Activated T-cell treated with anti-CD3 and anti-CD28 coated beads, Interleukin-2, amount 50 U/mL, for 4 hours (primary cell): ENCODE data around the gene TAPBP. TPM values are rescaled to one million over a fixed set of nuclear protein-coding genes. Genes with fewer than 3 reads are reported as not detected.

Experiments
- ATAC-seq, 2 donors: fragments of 200-7000 bp; cut with Tn5 transposase; one replicate each; pipeline ENCODE4 v1.10.0; 2021
- DNase-seq: peaks from one replicate; pipeline ENCODE4 v3.0.0-alpha.2; 2020
- H3K27me3 Mint-ChIP-seq: one replicate; pipeline ENCODE4 v1.8.0; 2021; ENCODE audit warnings: low read depth, mixed read lengths
- H3K36me3 Mint-ChIP-seq: one replicate; pipeline ENCODE4 v1.8.0; 2022; ENCODE audit warnings: mixed read lengths; ENCODE audit not compliant: insufficient read depth
- H3K4me1 Mint-ChIP-seq: one replicate; pipeline ENCODE4 v1.8.0; 2021; ENCODE audit warnings: low read depth, mixed read lengths
- H3K4me3 Mint-ChIP-seq: one replicate; pipeline ENCODE4 v1.8.0; 2021; ENCODE audit warnings: mild to moderate bottlenecking, moderate library complexity, mixed read lengths
- H3K9me3 Mint-ChIP-seq: one replicate; pipeline ENCODE4 v1.8.0; 2021; ENCODE audit warnings: mixed read lengths
- total RNA-seq, 3 donors: library from RNA; stranded (reverse); gene quantifications; one replicate each; pipeline ENCODE4 v1.2.1, GENCODE V29; 2021

Gene TAPBP
- total RNA-seq, 3 donors from 2014 or later = 265 to 315 (median 301) TPM

GRCh38 chr6:33314943-33315792 is 1.3 kb upstream of the TAPBP start:
- Mint-ChIP-seq H3K4me1 (peaks cover 68% of the 10 kb centered on the region), H3K36me3 (peaks cover 19% of the 10 kb centered on the region), H3K4me3 (peak overlapping the region; percentile 95), H3K9me3 (no peaks in the 10 kb centered on the region), H3K27me3 (no peaks in the 10 kb centered on the region)
- ATAC-seq (no peak), DNase-seq (no peak)

DNA sequence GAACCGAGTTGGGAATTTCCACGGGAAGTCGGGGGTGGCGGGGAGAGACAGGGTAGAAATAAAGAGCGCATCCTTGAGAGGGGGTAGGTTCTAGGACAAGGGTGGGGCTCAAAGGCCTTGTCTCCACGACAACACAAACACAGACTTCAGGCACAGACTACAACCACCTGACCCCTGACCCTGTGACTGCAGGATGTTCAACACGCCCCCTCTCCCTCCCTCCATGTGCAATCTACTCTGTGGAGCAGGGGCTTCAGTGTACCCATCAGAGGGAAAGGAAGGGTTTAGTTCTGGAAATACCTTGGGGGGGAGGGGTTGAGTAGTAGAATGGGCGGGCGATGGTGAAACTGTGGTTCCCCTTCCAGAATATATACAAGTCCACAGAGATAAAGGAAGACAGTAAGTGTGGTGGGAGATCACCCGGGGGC is 651 bp upstream of the TAPBP start:
- peak; percentile 67 for DNase-seq
- peaks cover 15% of the 10 kb centered on the region for H3K36me3 Mint-ChIP-seq
- H3K4me3 Mint-ChIP-seq = peak overlapping the region; percentile 95
- ATAC-seq = peak; percentile 18 to 23
- no peaks in the 10 kb centered on the region for H3K27me3 Mint-ChIP-seq
- no peaks in the 10 kb centered on the region for H3K9me3 Mint-ChIP-seq
- H3K4me1 Mint-ChIP-seq = peaks cover 62% of the 10 kb centered on the region

GRCh38 chr6:33313105-33313708 is 671 bp downstream of the TAPBP start:
- peak; percentile 10 to 20 for ATAC-seq
- no peaks in the 10 kb centered on the region for H3K27me3 Mint-ChIP-seq
- DNase-seq = peak; percentile 48
- peaks cover 58% of the 10 kb centered on the region for H3K4me1 Mint-ChIP-seq
- H3K4me3 Mint-ChIP-seq = peak overlapping the region; percentile 95
- no peaks in the 10 kb centered on the region for H3K9me3 Mint-ChIP-seq
- H3K36me3 Mint-ChIP-seq = peaks cover 13% of the 10 kb centered on the region

- Mint-ChIP-seq H3K4me1 (peaks cover 58% of the 10 kb centered on the region), H3K27me3 (no peaks in the 10 kb centered on the region), H3K9me3 (no peaks in the 10 kb centered on the region), H3K4me3 (peak overlapping the region; percentile 95), H3K36me3 (peaks cover 13% of the 10 kb centered on the region)
- ATAC-seq = peak; percentile 30 to 32
- peak; percentile 81 for DNase-seq
Measured at GRCh38 chr6:33312361-33313104, 1.3 kb downstream of the TAPBP start.

GRCh38 chr6:33306356-33306755 is 7.5 kb downstream of the TAPBP start:
- Mint-ChIP-seq H3K9me3 (no peaks in the 10 kb centered on the region), H3K36me3 (peaks cover 33% of the 10 kb centered on the region), H3K4me3 (no peak overlapping the region), H3K27me3 (no peaks in the 10 kb centered on the region), H3K4me1 (peaks cover 38% of the 10 kb centered on the region)
- DNase-seq = no peak
- ATAC-seq = no peak

DNA sequence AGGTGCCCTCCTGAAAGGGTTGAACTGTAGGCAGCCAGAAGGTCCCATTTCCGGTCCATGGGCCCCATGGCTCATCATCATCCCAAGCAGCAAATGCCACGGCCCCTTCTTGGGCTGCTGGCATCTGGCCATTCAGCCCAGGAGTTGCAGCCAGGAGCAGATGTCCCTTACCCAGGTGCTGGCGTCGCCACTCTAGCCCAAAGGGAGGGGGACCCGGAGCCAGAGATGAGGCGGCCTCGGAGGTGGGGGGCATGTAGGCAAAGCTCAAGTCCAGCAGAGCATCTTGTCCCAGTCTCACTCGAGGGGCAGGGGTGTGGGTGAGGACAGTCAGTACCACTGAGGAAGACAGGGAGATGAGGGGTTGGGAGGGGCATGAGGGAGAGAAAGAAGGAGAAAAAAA is 8.8 kb downstream of the TAPBP start:
- no peak for ATAC-seq
- Mint-ChIP-seq H3K36me3 (peaks cover 30% of the 10 kb centered on the region), H3K9me3 (no peaks in the 10 kb centered on the region), H3K4me1 (peaks cover 41% of the 10 kb centered on the region), H3K27me3 (no peaks in the 10 kb centered on the region), H3K4me3 (no peak overlapping the region)
- DNase-seq = no peak

DNA sequence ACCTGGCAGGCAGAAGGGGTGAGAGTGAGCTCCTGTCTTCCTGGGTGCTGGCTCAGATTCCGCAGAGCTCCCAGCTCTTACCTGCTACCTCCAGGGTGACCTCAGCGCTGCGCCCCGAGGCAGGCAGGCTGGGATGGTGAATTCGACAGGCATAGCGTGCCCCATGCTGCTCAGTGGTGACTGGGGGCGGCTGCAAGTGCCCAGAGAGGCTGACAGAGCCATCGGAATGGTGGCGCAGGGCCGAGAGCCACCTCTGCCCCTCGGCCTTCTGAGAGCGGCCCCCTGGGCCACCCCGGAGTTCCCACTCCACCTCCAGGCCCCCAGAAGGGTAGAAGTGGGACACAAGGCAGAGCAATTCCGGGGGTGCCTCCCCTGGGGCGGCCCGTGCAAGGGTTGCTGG is 9.7 kb downstream of the TAPBP start:
- H3K9me3 Mint-ChIP-seq = no peaks in the 10 kb centered on the region
- ATAC-seq (no peak), DNase-seq (no peak)
- no peak overlapping the region for H3K4me3 Mint-ChIP-seq
- H3K4me1 Mint-ChIP-seq = peaks cover 49% of the 10 kb centered on the region
- peaks cover 34% of the 10 kb centered on the region for H3K36me3 Mint-ChIP-seq
- no peaks in the 10 kb centered on the region for H3K27me3 Mint-ChIP-seq

GRCh38 chr6:33301877-33302276 is 12.0 kb downstream of the TAPBP start:
- H3K36me3 Mint-ChIP-seq = peaks cover 29% of the 10 kb centered on the region

GRCh38 chr6:33299237-33299944 is 14.5 kb downstream of the TAPBP start:
- no peaks in the 10 kb centered on the region for H3K9me3 Mint-ChIP-seq
- ATAC-seq (peak; percentile 88), DNase-seq (peak; percentile 91)
- peaks cover 20% of the 10 kb centered on the region for H3K36me3 Mint-ChIP-seq
- peaks cover 36% of the 10 kb centered on the region for H3K4me1 Mint-ChIP-seq
- peak overlapping the region; percentile 94 for H3K4me3 Mint-ChIP-seq
- no peaks in the 10 kb centered on the region for H3K27me3 Mint-ChIP-seq

More at GRCh38 chr6:33301877-33302276, 12.0 kb downstream of the TAPBP start:
- H3K9me3 Mint-ChIP-seq = no peaks in the 10 kb centered on the region
- no peak for DNase-seq
- H3K4me3 Mint-ChIP-seq = no peak overlapping the region
- no peak for ATAC-seq
- H3K27me3 Mint-ChIP-seq = no peaks in the 10 kb centered on the region
- H3K4me1 Mint-ChIP-seq = peaks cover 48% of the 10 kb centered on the region

DNA sequence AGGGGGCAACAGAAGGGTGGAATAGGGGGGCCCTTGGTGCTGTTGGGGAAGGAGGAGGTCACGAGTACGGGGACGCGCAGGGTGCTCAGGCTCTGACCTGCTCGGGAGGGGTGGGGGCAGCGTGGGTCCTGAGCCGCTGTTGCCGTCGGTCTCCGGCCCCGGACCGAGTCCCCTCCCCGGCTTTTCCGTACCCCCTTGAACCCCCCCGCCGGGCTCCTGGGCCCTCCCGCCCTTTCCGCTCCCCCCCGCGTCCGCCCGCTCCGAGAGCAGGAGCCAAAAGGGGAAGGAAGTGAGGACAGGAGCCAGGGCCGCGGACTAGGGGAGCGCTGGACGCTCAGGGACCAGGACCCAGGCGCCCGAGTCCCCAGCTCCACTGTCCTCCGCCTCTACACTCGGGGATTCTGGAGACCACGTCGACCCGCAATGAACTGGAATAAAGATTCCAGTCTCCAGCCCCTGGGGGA is 15.1 kb downstream of the TAPBP start, which contains the start of gene RGL2:
Gene RGL2 (minus strand): TSS at position 170 of the 464 bp plus-strand sequence. CDS start 332 bp downstream, outside the sequence.
- peak; percentile 27 to 29 for ATAC-seq
- peaks cover 36% of the 10 kb centered on the region for H3K4me1 Mint-ChIP-seq

DNA sequence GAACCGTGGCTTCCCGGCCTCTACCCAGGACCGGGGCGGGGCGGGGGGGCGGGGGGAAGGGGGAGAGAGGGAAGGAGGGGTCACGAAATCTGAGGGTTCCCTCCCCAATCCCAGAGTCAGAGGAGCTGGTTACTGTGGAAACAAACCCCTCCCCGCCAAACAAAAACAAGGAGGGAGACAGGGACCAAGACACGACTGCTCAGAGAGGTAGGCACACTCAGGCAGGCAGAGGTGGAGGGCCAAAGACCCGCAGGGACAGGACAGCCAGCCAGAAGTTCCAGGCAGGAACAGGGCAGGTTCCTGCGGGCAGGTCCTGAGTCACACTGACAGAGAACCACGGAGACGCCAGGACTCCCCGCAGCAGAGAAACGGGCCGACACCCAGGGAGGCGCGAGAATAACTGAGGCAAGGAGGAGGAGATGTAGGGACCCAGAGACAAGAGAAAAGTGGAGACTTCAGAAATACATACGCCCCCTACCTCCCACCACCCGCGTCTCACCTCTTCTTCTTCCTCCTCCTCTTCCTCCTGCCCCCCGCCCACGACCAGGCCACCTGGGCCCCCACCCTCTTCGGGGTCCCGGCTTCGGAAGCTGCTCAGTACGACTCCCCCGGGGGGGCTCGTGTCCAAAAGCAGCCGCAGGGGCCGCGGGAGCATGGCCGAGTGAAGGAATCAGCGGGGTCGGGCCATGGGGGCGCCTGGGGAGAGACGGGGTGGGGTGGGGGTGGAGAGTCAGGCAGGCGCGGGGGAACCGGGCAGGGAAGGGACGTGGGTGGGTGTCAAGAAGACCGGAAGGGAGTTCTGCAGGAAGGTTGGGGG is 15.7 kb downstream of the TAPBP start:
- H3K36me3 Mint-ChIP-seq = peaks cover 17% of the 10 kb centered on the region
- H3K27me3 Mint-ChIP-seq = no peaks in the 10 kb centered on the region
- peak overlapping the region; percentile 94 for H3K4me3 Mint-ChIP-seq
- ATAC-seq (peak; percentile 14 to 29), DNase-seq (peak; percentile 29)
- H3K9me3 Mint-ChIP-seq = no peaks in the 10 kb centered on the region
- peaks cover 33% of the 10 kb centered on the region for H3K4me1 Mint-ChIP-seq

More for the DNA sequence above, 15.1 kb downstream of the TAPBP start, which contains the start of gene RGL2:
- H3K4me3 Mint-ChIP-seq = peak within 1 kb of the TSS; percentile 94
- peak; percentile 52 for DNase-seq
- no peaks in the 10 kb centered on the region for H3K27me3 Mint-ChIP-seq
- H3K36me3 Mint-ChIP-seq = peaks cover 21% of the 10 kb centered on the region
- no peaks in the 10 kb centered on the region for H3K9me3 Mint-ChIP-seq

GRCh38 chr6:33297406-33297955 is 16.4 kb downstream of the TAPBP start:
- peak overlapping the region; percentile 94 for H3K4me3 Mint-ChIP-seq
- peaks cover 33% of the 10 kb centered on the region for H3K4me1 Mint-ChIP-seq
- DNase-seq (no peak), ATAC-seq (no peak)
- peaks cover 20% of the 10 kb centered on the region for H3K36me3 Mint-ChIP-seq
- H3K27me3 Mint-ChIP-seq = no peaks in the 10 kb centered on the region
- no peaks in the 10 kb centered on the region for H3K9me3 Mint-ChIP-seq
